Measurements from ENCODE around the gene PRPF40B. TPM values are rescaled to one million over a fixed set of nuclear protein-coding genes. Genes with fewer than 3 reads are reported as not detected.

PRPF40B gene
- total and polyA plus RNA-seq, 2 of the 13 experiments (the other 11 are each of a cell fraction or from before 2014, with no cell fraction given) = 5.0 to 7.8 TPM

- TF ChIP-seq PRDM10 (CRISPR knock-in tag; IDR thresholded peaks at IDR 0.05; ENCODE audit: low read depth) = no peak
- TF ChIP-seq ZNF343 (CRISPR knock-in tag; IDR thresholded peaks at IDR 0.05) = no peak
- no peak for TF ChIP-seq HBP1 (CRISPR knock-in tag; IDR thresholded peaks at IDR 0.05; ENCODE audit: low read depth)
- no peak for TF ChIP-seq ZNF512B (CRISPR knock-in tag; IDR thresholded peaks at IDR 0.05; ENCODE audit: borderline replicate concordance)
- no peak for TF ChIP-seq ZNF282 (IDR thresholded peaks at IDR 0.05; ENCODE audit: partially characterized antibody)
- no peak for TF ChIP-seq HHEX (CRISPR knock-in tag; IDR thresholded peaks at IDR 0.05)
- TF ChIP-seq ZNF616 (CRISPR knock-in tag; IDR thresholded peaks at IDR 0.05; ENCODE audit: low read depth) = 0 out of 2 replicates have a peak, but pooled peaks have one; percentile 27
- no peak for TF ChIP-seq CREB1 (IDR thresholded peaks at IDR 0.05)
- TF ChIP-seq CREB1 (CRISPR knock-in tag; IDR thresholded peaks at IDR 0.05) = no peak
- TF ChIP-seq CBX2 (IDR thresholded peaks at IDR 0.05; ENCODE audit: low read depth, low read length) = no peak
- TF ChIP-seq CBX2 (CRISPR knock-in tag; IDR thresholded peaks at IDR 0.05; ENCODE audit: low read depth) = no peak
- TF ChIP-seq ZNF484 (CRISPR knock-in tag; IDR thresholded peaks at IDR 0.05; ENCODE audit: borderline replicate concordance, low read depth) = no peak
- 0 out of 2 replicates have a peak, but pooled peaks have one; percentile 39 for TF ChIP-seq ZNF451 (CRISPR knock-in tag; IDR thresholded peaks at IDR 0.05)
- peak; percentile 72; the same call in 1 of the 2 replicates for TF ChIP-seq KDM5B (CRISPR knock-in tag; IDR thresholded peaks at IDR 0.05; ENCODE audit: borderline replicate concordance)
- TF ChIP-seq NRL (CRISPR knock-in tag; IDR thresholded peaks at IDR 0.05; ENCODE audit: borderline replicate concordance) = 0 out of 2 replicates have a peak, but pooled peaks have one; percentile 16
- TF ChIP-seq AGO2 (optimal IDR thresholded peaks at IDR 0.05; ENCODE audit: low read depth, low read length) = no peak
- TF ChIP-seq CEBPG (CRISPR knock-in tag; IDR thresholded peaks at IDR 0.05) = no peak
- TF ChIP-seq RELA (CRISPR knock-in tag; IDR thresholded peaks at IDR 0.05) = no peak
- TF ChIP-seq ZNF639 (CRISPR knock-in tag; conservative IDR thresholded peaks at IDR 0.05) = no peak
- no peak for TF ChIP-seq TBL1XR1 (IDR thresholded peaks at IDR 0.05; ENCODE audit: borderline replicate concordance, low read length, partially characterized antibody)
- TF ChIP-seq MXD3 (CRISPR knock-in tag; IDR thresholded peaks at IDR 0.05) = 0 out of 2 replicates have a peak, but pooled peaks have one; percentile 14
- TF ChIP-seq TCF7 (IDR thresholded peaks at IDR 0.05; ENCODE audit: low read depth) = no peak
Measured at GRCh38 chr12:49641748-49642369, 18.5 kb downstream of the PRPF40B start (continued).

Measured in HepG2 (cell line).